Endodermal cell (in vitro differentiated cells): ENCODE data around the gene C1QTNF6. TPM values are rescaled to one million over a fixed set of nuclear protein-coding genes. Genes with fewer than 3 reads are reported as not detected.

Experiments used
- DNase-seq: peaks from one replicate; pipeline ENCODE4 v3.0.0-alpha.2; 2017
- H3K27ac ChIP-seq: 2 replicates; pipeline ENCODE4 v1.5.1; 2013; ENCODE audit warnings: mild to moderate bottlenecking, low read depth, low read length, moderate library complexity
- H3K27me3 ChIP-seq: 2 replicates; pipeline ENCODE4 v1.6.1; 2013; ENCODE audit warnings: mild to moderate bottlenecking, low read length, moderate library complexity; ENCODE audit not compliant: insufficient read depth, control insufficient read depth, poor library complexity, severe bottlenecking
- H3K36me3 ChIP-seq: 2 replicates; pipeline ENCODE4 v1.7.0; 2013; ENCODE audit warnings: mild to moderate bottlenecking, low read length, moderate library complexity; ENCODE audit not compliant: control insufficient read depth, insufficient read depth
- H3K4me1 ChIP-seq: one replicate; pipeline ENCODE4 v1.7.0; 2013; ENCODE audit warnings: low read length; ENCODE audit not compliant: control insufficient read depth, insufficient read depth
- H3K4me3 ChIP-seq: 2 replicates; pipeline ENCODE4 v1.5.1; 2013; ENCODE audit warnings: mild to moderate bottlenecking, low read length, moderate library complexity
- H3K9ac ChIP-seq: 2 replicates; pipeline ENCODE4 v1.6.1; 2013; ENCODE audit warnings: mild to moderate bottlenecking, low read length, moderate library complexity; ENCODE audit not compliant: poor library complexity, severe bottlenecking; ENCODE audit errors: extremely low read depth
- H3K9me3 ChIP-seq: 2 replicates; pipeline ENCODE4 v1.6.1; 2013; ENCODE audit warnings: mild to moderate bottlenecking, low read length, moderate library complexity; ENCODE audit not compliant: control insufficient read depth
- H3K27ac Mint-ChIP-seq: 2 replicates; pipeline ENCODE4 v1.8.0; 2020; ENCODE audit warnings: mixed read lengths
- H3K27me3 Mint-ChIP-seq: 2 replicates; pipeline ENCODE4 v1.8.0; 2021; ENCODE audit warnings: mild to moderate bottlenecking, mixed read lengths; ENCODE audit not compliant: insufficient read depth
- H3K36me3 Mint-ChIP-seq: 2 replicates; pipeline ENCODE4 v1.8.0; 2020; ENCODE audit warnings: low read depth, mixed read lengths
- H3K4me1 Mint-ChIP-seq: 2 replicates; pipeline ENCODE4 v1.8.0; 2020; ENCODE audit warnings: mixed read lengths
- H3K4me3 Mint-ChIP-seq: 2 replicates; pipeline ENCODE4 v1.8.0; 2020; ENCODE audit warnings: mild to moderate bottlenecking, moderate library complexity, mixed read lengths
- H3K9me3 Mint-ChIP-seq: 2 replicates; pipeline ENCODE4 v1.8.0; 2020; ENCODE audit warnings: mild to moderate bottlenecking, mixed read lengths
- CTCF ChIP-seq: fragments of 200-600 bp; sonication (generic); conservative IDR thresholded peaks from 2 replicates; pipeline ENCODE4 v1.5.0; 2021; ENCODE audit warnings: antibody characterized with exemption, mild to moderate bottlenecking
- WGBS, 2 experiments: methylation state at CpG; one replicate each; pipeline versions ENCODE4 v1.1.5 to v1.1.7; 2013; ENCODE audit warnings: missing lambda C conversion rate in 2 of 2, mixed read lengths in 1 of 2; ENCODE audit not compliant: insufficient coverage in 1 of 2, insufficient read length in 1 of 2; 5-methylcytosine and 5-hydroxymethylcytosine counted together
- total RNA-seq, 2 donors: library from RNA; stranded (reverse); fragmentation: NEBNext Ultra II Directional in 1 of 2; extraction: Animal tissue kit (Norgen Biotek cat#: 25700) in 1 of 2; gene quantifications; 2 replicates in 1 of 2; 3 replicates in 1 of 2; pipeline ENCODE4 v1.2.1, GENCODE V29; 2021

C1QTNF6 gene
- total RNA-seq, 2 donors from 2014 or later = 15.5 to 16.9 TPM

- 71 to 91% methylated on average over 2 to 5 of the region's 5 CpGs for WGBS, 2 experiments
- H3K27ac Mint-ChIP-seq = no peak overlapping the region
- H3K4me3 ChIP-seq = no peak overlapping the region
- H3K27me3 ChIP-seq = no peaks in the 10 kb centered on the region
- no peaks in the 10 kb centered on the region for H3K36me3 Mint-ChIP-seq
- H3K9ac ChIP-seq = no peak overlapping the region
- H3K4me1 ChIP-seq = peaks cover 8% of the 10 kb centered on the region
- H3K4me1 Mint-ChIP-seq = peaks cover 12% of the 10 kb centered on the region
- no peak for DNase-seq
- no peaks in the 10 kb centered on the region for H3K36me3 ChIP-seq
- H3K27ac ChIP-seq = no peak overlapping the region
- no peaks in the 10 kb centered on the region for H3K9me3 Mint-ChIP-seq
- H3K27me3 Mint-ChIP-seq = peaks cover 1% of the 10 kb centered on the region
- H3K4me3 Mint-ChIP-seq = no peak overlapping the region
- H3K9me3 ChIP-seq = no peaks in the 10 kb centered on the region
- TF ChIP-seq CTCF = no peak
Observed at GRCh38 chr22:37205046-37205445, 17.0 kb upstream of the C1QTNF6 start.

- H3K27me3 Mint-ChIP-seq = peaks cover 1% of the 10 kb centered on the region
- Histone ChIP-seq H3K9me3 (no peaks in the 10 kb centered on the region), H3K9ac (no peak overlapping the region), H3K36me3 (no peaks in the 10 kb centered on the region), H3K4me3 (no peak overlapping the region), H3K4me1 (peaks cover 8% of the 10 kb centered on the region), H3K27me3 (no peaks in the 10 kb centered on the region), H3K27ac (no peak overlapping the region)
- H3K9me3 Mint-ChIP-seq = no peaks in the 10 kb centered on the region
- no peaks in the 10 kb centered on the region for H3K36me3 Mint-ChIP-seq
- no peak overlapping the region for H3K4me3 Mint-ChIP-seq
- H3K4me1 Mint-ChIP-seq = peaks cover 12% of the 10 kb centered on the region
- H3K27ac Mint-ChIP-seq = no peak overlapping the region
- DNase-seq = no peak
- WGBS, 2 experiments = 88% methylated on average over 5 of the region's 5 CpGs; no CpG with 5 or more reads in 1 of the 2 experiments
- TF ChIP-seq CTCF = no peak
Observed at GRCh38 chr22:37204045-37204655, 16.1 kb upstream of the C1QTNF6 start.

- Histone ChIP-seq H3K9me3 (no peaks in the 10 kb centered on the region), H3K4me3 (no peak overlapping the region), H3K27me3 (no peaks in the 10 kb centered on the region), H3K9ac (no peak overlapping the region), H3K27ac (no peak overlapping the region), H3K4me1 (peaks cover 8% of the 10 kb centered on the region), H3K36me3 (no peaks in the 10 kb centered on the region)
- Mint-ChIP-seq H3K27ac (no peak overlapping the region), H3K4me3 (no peak overlapping the region), H3K9me3 (no peaks in the 10 kb centered on the region), H3K36me3 (no peaks in the 10 kb centered on the region), H3K27me3 (peaks cover 1% of the 10 kb centered on the region), H3K4me1 (peaks cover 12% of the 10 kb centered on the region)
- DNase-seq = no peak
- TF ChIP-seq CTCF = no peak
- WGBS, 2 experiments = 87 to 92% methylated on average over 5 to 16 of the region's 16 CpGs
Observed at GRCh38 chr22:37203354-37204044, 15.5 kb upstream of the C1QTNF6 start.
